ENCODE data around the gene IL21R.

The IL21R gene

GRCh38 chr16:27374804-27375425 is 27.1 kb upstream of the IL21R start:
- peak overlapping the region in 1 of 2 donors; percentile 16 for H3K4me3 ChIP-seq (ENCODE audit: low read length in 2 of 2)
- H3K27me3 ChIP-seq (ENCODE audit: control insufficient read depth in 2 of 2, insufficient read depth in 2 of 2, low read length in 2 of 2) = peaks cover 0 to 3% of the 10 kb centered on the region in 2 donors
- no peak overlapping the region for H3K9ac ChIP-seq (ENCODE audit: low read depth in 1 of 2, low read length in 2 of 2)
- peak overlapping the region; percentile 9 to 61 for H3K27ac ChIP-seq (ENCODE audit: low read depth in 2 of 2, low read length in 2 of 2)
- H3K36me3 ChIP-seq (ENCODE audit: control insufficient read depth in 2 of 2, insufficient read depth in 2 of 2, low read length in 2 of 2) = no peaks in the 10 kb centered on the region
- H3K9me3 ChIP-seq (ENCODE audit: control insufficient read depth in 2 of 2, low read length in 2 of 2) = no peaks in the 10 kb centered on the region
- peaks cover 0 to 4% of the 10 kb centered on the region in 2 donors for H3K4me1 ChIP-seq (ENCODE audit: control insufficient read depth in 2 of 2, insufficient read depth in 2 of 2, low read length in 2 of 2)

GRCh38 chr16:27377666-27378485 is 24.1 kb upstream of the IL21R start:
- peaks cover 0 to 4% of the 10 kb centered on the region in 2 donors for H3K4me1 ChIP-seq (ENCODE audit: control insufficient read depth in 2 of 2, insufficient read depth in 2 of 2, low read length in 2 of 2)
- peaks cover 0 to 3% of the 10 kb centered on the region in 2 donors for H3K27me3 ChIP-seq (ENCODE audit: control insufficient read depth in 2 of 2, insufficient read depth in 2 of 2, low read length in 2 of 2)
- H3K36me3 ChIP-seq (ENCODE audit: control insufficient read depth in 2 of 2, insufficient read depth in 2 of 2, low read length in 2 of 2) = no peaks in the 10 kb centered on the region
- H3K9ac ChIP-seq (ENCODE audit: low read depth in 1 of 2, low read length in 2 of 2) = no peak overlapping the region
- H3K27ac ChIP-seq (ENCODE audit: low read depth in 2 of 2, low read length in 2 of 2) = no peak overlapping the region
- H3K9me3 ChIP-seq (ENCODE audit: control insufficient read depth in 2 of 2, low read length in 2 of 2) = no peaks in the 10 kb centered on the region
- no peak overlapping the region for H3K4me3 ChIP-seq (ENCODE audit: low read length in 2 of 2)

- H3K27ac ChIP-seq (ENCODE audit: low read depth in 2 of 2, low read length in 2 of 2) = no peak overlapping the region
Observed at GRCh38 chr16:27378871-27379481, 23.0 kb upstream of the IL21R start.

GRCh38 chr16:27379919-27380318 is 22.1 kb upstream of the IL21R start:
- Histone ChIP-seq H3K9ac (ENCODE audit: low read depth in 1 of 2, low read length in 2 of 2) (no peak overlapping the region), H3K27ac (ENCODE audit: low read depth in 2 of 2, low read length in 2 of 2) (no peak overlapping the region), H3K9me3 (ENCODE audit: control insufficient read depth in 2 of 2, low read length in 2 of 2) (no peaks in the 10 kb centered on the region), H3K36me3 (ENCODE audit: control insufficient read depth in 2 of 2, insufficient read depth in 2 of 2, low read length in 2 of 2) (no peaks in the 10 kb centered on the region), H3K4me1 (ENCODE audit: control insufficient read depth in 2 of 2, insufficient read depth in 2 of 2, low read length in 2 of 2) (peaks cover 0 to 2% of the 10 kb centered on the region in 2 donors), H3K27me3 (ENCODE audit: control insufficient read depth in 2 of 2, insufficient read depth in 2 of 2, low read length in 2 of 2) (peaks cover 0 to 3% of the 10 kb centered on the region in 2 donors), H3K4me3 (ENCODE audit: low read length in 2 of 2) (no peak overlapping the region)

More at GRCh38 chr16:27378871-27379481, 23.0 kb upstream of the IL21R start:
- Histone ChIP-seq H3K4me1 (ENCODE audit: control insufficient read depth in 2 of 2, insufficient read depth in 2 of 2, low read length in 2 of 2) (peaks cover 0 to 4% of the 10 kb centered on the region in 2 donors), H3K27me3 (ENCODE audit: control insufficient read depth in 2 of 2, insufficient read depth in 2 of 2, low read length in 2 of 2) (peaks cover 0 to 3% of the 10 kb centered on the region in 2 donors), H3K4me3 (ENCODE audit: low read length in 2 of 2) (no peak overlapping the region), H3K9ac (ENCODE audit: low read depth in 1 of 2, low read length in 2 of 2) (peak overlapping the region in 1 of 2 donors; percentile 32), H3K9me3 (ENCODE audit: control insufficient read depth in 2 of 2, low read length in 2 of 2) (no peaks in the 10 kb centered on the region), H3K36me3 (ENCODE audit: control insufficient read depth in 2 of 2, insufficient read depth in 2 of 2, low read length in 2 of 2) (no peaks in the 10 kb centered on the region)

- peaks cover 0 to 3% of the 10 kb centered on the region in 2 donors for H3K27me3 ChIP-seq (ENCODE audit: control insufficient read depth in 2 of 2, insufficient read depth in 2 of 2, low read length in 2 of 2)
- no peak overlapping the region for H3K27ac ChIP-seq (ENCODE audit: low read depth in 2 of 2, low read length in 2 of 2)
- no peak overlapping the region for H3K9ac ChIP-seq (ENCODE audit: low read depth in 1 of 2, low read length in 2 of 2)
- H3K4me3 ChIP-seq (ENCODE audit: low read length in 2 of 2) = no peak overlapping the region
- H3K4me1 ChIP-seq (ENCODE audit: control insufficient read depth in 2 of 2, insufficient read depth in 2 of 2, low read length in 2 of 2) = no peaks in the 10 kb centered on the region
- H3K36me3 ChIP-seq (ENCODE audit: control insufficient read depth in 2 of 2, insufficient read depth in 2 of 2, low read length in 2 of 2) = no peaks in the 10 kb centered on the region
- no peaks in the 10 kb centered on the region for H3K9me3 ChIP-seq (ENCODE audit: control insufficient read depth in 2 of 2, low read length in 2 of 2)
Observed at GRCh38 chr16:27381236-27381635, 20.7 kb upstream of the IL21R start.

- H3K27ac ChIP-seq (ENCODE audit: low read depth in 2 of 2, low read length in 2 of 2) = no peak overlapping the region
- no peaks in the 10 kb centered on the region for H3K36me3 ChIP-seq (ENCODE audit: control insufficient read depth in 2 of 2, insufficient read depth in 2 of 2, low read length in 2 of 2)
- no peak overlapping the region for H3K9ac ChIP-seq (ENCODE audit: low read depth in 1 of 2, low read length in 2 of 2)
- H3K4me1 ChIP-seq (ENCODE audit: control insufficient read depth in 2 of 2, insufficient read depth in 2 of 2, low read length in 2 of 2) = no peaks in the 10 kb centered on the region
- peaks cover 0 to 3% of the 10 kb centered on the region in 2 donors for H3K27me3 ChIP-seq (ENCODE audit: control insufficient read depth in 2 of 2, insufficient read depth in 2 of 2, low read length in 2 of 2)
- no peaks in the 10 kb centered on the region for H3K9me3 ChIP-seq (ENCODE audit: control insufficient read depth in 2 of 2, low read length in 2 of 2)
- H3K4me3 ChIP-seq (ENCODE audit: low read length in 2 of 2) = no peak overlapping the region
Observed at GRCh38 chr16:27381974-27382855, 19.8 kb upstream of the IL21R start.

GRCh38 chr16:27383556-27384243 is 18.3 kb upstream of the IL21R start:
- H3K27ac ChIP-seq (ENCODE audit: low read depth in 2 of 2, low read length in 2 of 2) = no peak overlapping the region

GRCh38 chr16:27384425-27384824 is 17.5 kb upstream of the IL21R start:
- H3K4me3 ChIP-seq (ENCODE audit: low read length in 2 of 2) = no peak overlapping the region
- no peak overlapping the region for H3K27ac ChIP-seq (ENCODE audit: low read depth in 2 of 2, low read length in 2 of 2)
- H3K4me1 ChIP-seq (ENCODE audit: control insufficient read depth in 2 of 2, insufficient read depth in 2 of 2, low read length in 2 of 2) = no peaks in the 10 kb centered on the region
- H3K36me3 ChIP-seq (ENCODE audit: control insufficient read depth in 2 of 2, insufficient read depth in 2 of 2, low read length in 2 of 2) = no peaks in the 10 kb centered on the region
- no peaks in the 10 kb centered on the region for H3K27me3 ChIP-seq (ENCODE audit: control insufficient read depth in 2 of 2, insufficient read depth in 2 of 2, low read length in 2 of 2)
- H3K9me3 ChIP-seq (ENCODE audit: control insufficient read depth in 2 of 2, low read length in 2 of 2) = no peaks in the 10 kb centered on the region
- no peak overlapping the region for H3K9ac ChIP-seq (ENCODE audit: low read depth in 1 of 2, low read length in 2 of 2)

More at GRCh38 chr16:27383556-27384243, 18.3 kb upstream of the IL21R start:
- no peaks in the 10 kb centered on the region for H3K36me3 ChIP-seq (ENCODE audit: control insufficient read depth in 2 of 2, insufficient read depth in 2 of 2, low read length in 2 of 2)
- H3K27me3 ChIP-seq (ENCODE audit: control insufficient read depth in 2 of 2, insufficient read depth in 2 of 2, low read length in 2 of 2) = no peaks in the 10 kb centered on the region
- H3K4me3 ChIP-seq (ENCODE audit: low read length in 2 of 2) = no peak overlapping the region
- no peaks in the 10 kb centered on the region for H3K9me3 ChIP-seq (ENCODE audit: control insufficient read depth in 2 of 2, low read length in 2 of 2)
- no peak overlapping the region for H3K9ac ChIP-seq (ENCODE audit: low read depth in 1 of 2, low read length in 2 of 2)
- no peaks in the 10 kb centered on the region for H3K4me1 ChIP-seq (ENCODE audit: control insufficient read depth in 2 of 2, insufficient read depth in 2 of 2, low read length in 2 of 2)

- Histone ChIP-seq H3K27ac (ENCODE audit: low read depth in 2 of 2, low read length in 2 of 2) (no peak overlapping the region), H3K9ac (ENCODE audit: low read depth in 1 of 2, low read length in 2 of 2) (no peak overlapping the region), H3K4me3 (ENCODE audit: low read length in 2 of 2) (no peak overlapping the region), H3K36me3 (ENCODE audit: control insufficient read depth in 2 of 2, insufficient read depth in 2 of 2, low read length in 2 of 2) (no peaks in the 10 kb centered on the region), H3K4me1 (ENCODE audit: control insufficient read depth in 2 of 2, insufficient read depth in 2 of 2, low read length in 2 of 2) (no peaks in the 10 kb centered on the region), H3K9me3 (ENCODE audit: control insufficient read depth in 2 of 2, low read length in 2 of 2) (no peaks in the 10 kb centered on the region), H3K27me3 (ENCODE audit: control insufficient read depth in 2 of 2, insufficient read depth in 2 of 2, low read length in 2 of 2) (no peaks in the 10 kb centered on the region)
Observed at GRCh38 chr16:27385398-27385797, 16.6 kb upstream of the IL21R start.

Data from mucosa of rectum (tissue), 2 donors.